SK-N-MC (cell line): ENCODE measurements around the gene WDR82.

ENCODE experiments used
- EZH2 ChIP-seq: fragments of 200-600 bp; sonication (generic); IDR thresholded peaks from one replicate; pipeline ENCODE4 v1.6.1; 2017; ENCODE audit warnings: antibody characterized with exemption
- FOXP2 ChIP-seq: optimal IDR thresholded peaks from 2 replicates; pipeline ENCODE3; 2011; ENCODE audit warnings: mild to moderate bottlenecking, moderate library complexity; ENCODE audit not compliant: insufficient read depth; ENCODE audit errors: extremely low read length, control extremely low read depth
- POLR2AphosphoS5 ChIP-seq: IDR thresholded peaks from 2 replicates; pipeline ENCODE4 v1.6.1; 2012; ENCODE audit warnings: mild to moderate bottlenecking, low read depth, low read length, borderline replicate concordance

GRCh38 chr3:52280050-52280461 is 1.6 kb upstream of the WDR82 start:
- no peak for TF ChIP-seq EZH2
- TF ChIP-seq POLR2AphosphoS5: no peak
- no peak for TF ChIP-seq FOXP2
